ENCODE results near the gene KCNJ10.

The KCNJ10 gene

DNA sequence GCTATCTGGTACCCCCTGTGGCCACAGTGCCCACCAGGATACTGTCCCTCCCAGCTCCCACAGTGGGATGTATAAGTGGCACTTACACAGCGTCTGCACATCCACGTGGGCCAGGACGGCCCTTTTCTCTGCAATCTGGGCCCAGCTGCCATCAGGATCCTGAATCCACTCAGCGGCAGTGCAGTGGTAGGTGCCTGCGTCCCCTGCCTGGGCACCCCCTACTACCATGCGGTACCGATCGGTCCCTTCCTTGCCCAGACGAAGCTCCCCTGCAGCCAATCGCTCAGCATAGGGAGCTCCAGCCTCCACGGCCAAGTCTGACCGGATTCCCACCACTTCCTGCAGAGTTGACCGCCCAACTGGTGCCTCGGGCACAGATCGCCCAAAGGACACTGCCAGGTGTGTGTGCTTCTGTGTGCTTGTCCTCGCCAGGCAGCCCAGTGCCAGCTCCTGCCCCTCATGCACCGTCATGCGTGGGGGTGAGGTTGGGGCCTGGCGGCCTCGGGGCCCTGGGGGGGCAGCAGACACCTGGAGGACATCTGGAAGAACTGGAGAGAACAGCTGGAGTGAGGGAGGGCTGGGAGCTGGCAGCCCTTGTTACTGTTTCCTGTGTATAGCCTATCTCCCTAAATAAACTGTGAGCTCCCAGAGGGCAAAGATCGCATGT lies 23.8 kb upstream of the KCNJ10 start:
- no peak overlapping the region for H3K4me3 Mint-ChIP-seq
- peaks cover 42% of the 10 kb centered on the region for H3K4me1 Mint-ChIP-seq (ENCODE audit: low read depth)
- no peak overlapping the region for H3K27ac Mint-ChIP-seq
- H3K9me3 Mint-ChIP-seq (ENCODE audit: low read depth): no peaks in the 10 kb centered on the region
- H3K36me3 Mint-ChIP-seq: no peaks in the 10 kb centered on the region
- H3K27me3 Mint-ChIP-seq: no peaks in the 10 kb centered on the region

GRCh38 chr1:160093069-160093395 lies 23.1 kb upstream of the KCNJ10 start:
- H3K4me3 Mint-ChIP-seq: no peak overlapping the region
- H3K4me1 Mint-ChIP-seq (ENCODE audit: low read depth): peaks cover 42% of the 10 kb centered on the region
- no peaks in the 10 kb centered on the region for H3K9me3 Mint-ChIP-seq (ENCODE audit: low read depth)
- H3K27ac Mint-ChIP-seq: no peak overlapping the region
- H3K36me3 Mint-ChIP-seq: no peaks in the 10 kb centered on the region
- no peaks in the 10 kb centered on the region for H3K27me3 Mint-ChIP-seq

DNA sequence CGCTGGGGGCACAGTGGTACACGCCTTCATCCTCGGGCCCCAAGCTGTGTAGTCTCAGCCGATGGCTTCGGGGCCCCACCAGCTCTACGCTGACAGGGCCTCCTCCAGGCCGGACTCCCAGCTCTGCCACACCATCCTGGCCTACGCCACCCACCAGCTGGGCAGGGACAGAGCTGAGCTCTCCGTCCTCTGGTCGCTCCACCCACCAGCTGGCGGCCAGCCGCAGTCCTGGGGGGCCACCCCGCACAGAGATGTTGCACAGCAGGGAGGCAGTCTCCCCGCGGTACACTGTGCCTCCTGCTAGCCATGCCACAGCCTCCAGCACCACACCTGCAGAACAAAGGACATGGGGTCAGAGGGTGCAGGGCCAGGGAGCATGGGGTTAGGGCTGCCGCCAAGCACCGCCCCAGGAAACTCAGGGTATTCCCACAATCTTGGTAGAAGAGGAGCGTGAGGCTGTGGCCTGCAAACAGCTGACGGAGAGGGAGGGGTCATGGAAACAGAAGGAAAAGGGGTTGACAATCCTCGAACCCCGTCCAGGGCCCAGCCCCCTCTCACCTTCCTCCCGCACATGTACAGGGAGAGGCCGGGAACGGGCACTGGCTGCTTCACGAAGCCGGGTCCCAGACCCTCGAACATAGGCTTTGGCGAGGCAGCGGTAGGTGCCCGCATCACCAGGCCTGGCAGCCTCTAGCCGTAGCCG lies 22.6 kb upstream of the KCNJ10 start:
- Mint-ChIP-seq H3K4me3 (no peak overlapping the region), H3K27me3 (no peaks in the 10 kb centered on the region), H3K4me1 (ENCODE audit: low read depth) (peaks cover 38% of the 10 kb centered on the region), H3K36me3 (no peaks in the 10 kb centered on the region), H3K27ac (no peak overlapping the region), H3K9me3 (ENCODE audit: low read depth) (no peaks in the 10 kb centered on the region)

DNA sequence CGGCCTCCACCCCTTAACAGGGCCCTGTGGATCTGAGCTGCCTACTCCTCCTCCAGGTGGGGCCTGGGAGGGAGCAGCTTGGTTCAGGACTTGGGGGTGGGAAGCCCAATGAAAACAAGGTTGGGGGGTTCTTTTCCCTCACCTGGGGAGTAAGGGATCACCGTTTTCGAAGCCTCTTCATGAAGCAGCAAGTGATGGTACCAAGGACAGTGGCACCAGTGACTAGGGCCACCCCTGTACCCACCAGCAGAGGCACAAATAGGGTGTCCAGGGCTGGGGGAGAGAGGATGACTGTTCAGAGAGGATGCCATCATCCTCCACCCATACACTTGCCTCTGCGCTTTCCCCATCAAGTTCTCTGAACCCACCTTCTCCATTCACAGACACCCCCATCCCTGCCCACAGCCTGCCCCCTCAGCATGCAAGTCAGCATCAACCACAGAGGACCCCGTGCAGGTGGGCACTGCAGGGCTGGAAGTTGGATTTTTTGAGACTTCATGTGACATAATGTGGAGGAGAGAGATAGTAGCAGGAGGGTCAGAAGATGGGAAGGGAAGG lies 21.8 kb upstream of the KCNJ10 start:
- Mint-ChIP-seq H3K9me3 (ENCODE audit: low read depth) (no peaks in the 10 kb centered on the region), H3K4me3 (no peak overlapping the region), H3K27ac (no peak overlapping the region), H3K27me3 (no peaks in the 10 kb centered on the region), H3K36me3 (no peaks in the 10 kb centered on the region), H3K4me1 (ENCODE audit: low read depth) (peaks cover 31% of the 10 kb centered on the region)

DNA sequence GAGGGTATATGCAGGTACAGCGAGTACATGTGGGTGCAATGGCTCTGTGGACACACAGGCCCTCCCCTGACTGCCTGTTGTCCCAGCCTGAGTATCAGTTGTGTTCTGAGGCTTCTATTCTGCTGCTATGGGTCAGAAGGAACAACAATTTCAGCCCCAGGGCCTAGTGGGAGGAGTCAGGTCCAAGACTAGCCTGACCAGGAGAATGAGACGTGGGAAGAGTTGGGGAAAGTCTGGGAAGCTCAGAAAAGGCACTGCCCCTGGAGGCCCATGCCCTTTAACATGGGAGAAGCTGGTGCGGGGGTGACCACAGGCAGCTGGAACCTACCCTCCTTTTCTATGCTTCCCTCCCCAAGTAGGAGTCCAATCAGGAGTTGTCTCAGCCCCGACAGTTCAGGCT lies 20.8 kb upstream of the KCNJ10 start:
- no peaks in the 10 kb centered on the region for H3K9me3 Mint-ChIP-seq (ENCODE audit: low read depth)
- no peaks in the 10 kb centered on the region for H3K36me3 Mint-ChIP-seq
- H3K4me3 Mint-ChIP-seq: no peak overlapping the region
- peaks cover 22% of the 10 kb centered on the region for H3K4me1 Mint-ChIP-seq (ENCODE audit: low read depth)
- H3K27ac Mint-ChIP-seq: peak overlapping the region; percentile 46
- H3K27me3 Mint-ChIP-seq: no peaks in the 10 kb centered on the region

GRCh38 chr1:160089883-160090282 lies 19.9 kb upstream of the KCNJ10 start:
- no peaks in the 10 kb centered on the region for H3K9me3 Mint-ChIP-seq (ENCODE audit: low read depth)
- H3K36me3 Mint-ChIP-seq: no peaks in the 10 kb centered on the region
- H3K4me1 Mint-ChIP-seq (ENCODE audit: low read depth): peaks cover 26% of the 10 kb centered on the region
- H3K4me3 Mint-ChIP-seq: no peak overlapping the region
- no peaks in the 10 kb centered on the region for H3K27me3 Mint-ChIP-seq
- no peak overlapping the region for H3K27ac Mint-ChIP-seq

- Mint-ChIP-seq H3K9me3 (ENCODE audit: low read depth) (no peaks in the 10 kb centered on the region), H3K27me3 (no peaks in the 10 kb centered on the region), H3K4me3 (no peak overlapping the region), H3K4me1 (ENCODE audit: low read depth) (peaks cover 18% of the 10 kb centered on the region), H3K36me3 (no peaks in the 10 kb centered on the region), H3K27ac (no peak overlapping the region)
Measured at GRCh38 chr1:160087118-160087662, 17.2 kb upstream of the KCNJ10 start.

DNA sequence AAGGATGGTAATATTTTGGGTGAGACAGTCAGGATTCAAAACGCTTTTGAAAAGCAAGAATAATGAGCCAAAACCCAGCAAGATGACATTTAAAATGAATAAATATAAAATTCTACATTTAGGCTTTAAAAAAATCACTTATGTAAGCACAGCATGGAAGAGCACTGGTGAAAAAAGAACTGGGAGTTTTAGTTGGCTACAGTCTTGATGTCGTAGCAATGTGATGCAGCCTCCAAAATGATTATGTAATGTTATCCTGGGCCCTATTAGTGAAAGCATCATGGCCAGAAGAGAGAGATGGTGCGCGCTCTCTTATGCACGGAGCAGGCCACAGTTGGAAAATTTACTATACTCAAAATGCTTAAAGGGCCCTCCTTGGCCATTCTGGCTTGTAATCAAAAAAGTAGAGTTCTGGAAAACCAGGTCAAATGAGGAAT lies 16.5 kb upstream of the KCNJ10 start:
- H3K27ac Mint-ChIP-seq: no peak overlapping the region
- H3K36me3 Mint-ChIP-seq: no peaks in the 10 kb centered on the region
- H3K4me1 Mint-ChIP-seq (ENCODE audit: low read depth): peaks cover 16% of the 10 kb centered on the region
- H3K9me3 Mint-ChIP-seq (ENCODE audit: low read depth): no peaks in the 10 kb centered on the region
- H3K27me3 Mint-ChIP-seq: peaks cover 4% of the 10 kb centered on the region
- no peak overlapping the region for H3K4me3 Mint-ChIP-seq

DNA sequence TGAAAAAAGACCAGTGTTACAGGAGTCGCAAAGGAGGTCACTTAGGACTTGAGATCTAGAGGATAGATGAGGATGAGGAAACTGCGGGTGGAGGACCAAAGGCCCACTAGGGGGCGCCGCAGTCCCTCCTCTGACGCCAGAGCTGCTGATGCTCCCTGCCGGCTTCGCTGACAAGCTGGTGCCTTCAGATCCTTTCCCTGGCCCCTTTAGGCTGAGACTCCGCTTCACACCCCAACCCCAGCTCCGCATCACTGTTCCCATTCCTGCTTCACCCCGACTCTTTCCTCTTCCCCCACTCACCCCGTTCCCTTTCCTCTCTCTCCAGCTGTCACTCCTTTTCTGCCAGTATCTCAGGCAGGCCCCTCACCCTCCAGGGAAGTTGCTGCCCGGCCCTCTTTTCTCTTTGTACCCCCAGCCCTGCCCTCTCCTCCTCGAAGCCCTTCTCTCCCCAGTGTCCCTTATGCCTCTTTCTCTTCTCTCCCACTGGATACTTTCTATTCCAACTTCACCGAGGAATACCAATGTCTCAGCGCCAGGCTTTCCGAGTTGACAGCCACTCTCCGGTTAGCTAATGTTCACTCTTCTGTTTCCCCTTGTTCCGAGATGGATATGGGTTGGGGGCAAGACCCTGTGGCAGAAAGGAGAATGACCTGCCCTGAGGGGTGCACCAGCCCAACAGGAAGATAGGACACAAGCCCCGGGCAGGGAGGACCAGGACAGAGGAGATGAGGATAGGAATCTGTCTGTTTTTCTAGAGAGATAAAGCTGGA lies 15.9 kb upstream of the KCNJ10 start:
- Mint-ChIP-seq H3K9me3 (ENCODE audit: low read depth) (no peaks in the 10 kb centered on the region), H3K36me3 (no peaks in the 10 kb centered on the region), H3K4me1 (ENCODE audit: low read depth) (peaks cover 16% of the 10 kb centered on the region), H3K27ac (peak overlapping the region; percentile 41), H3K27me3 (peaks cover 9% of the 10 kb centered on the region), H3K4me3 (peak overlapping the region; percentile 17)

DNA sequence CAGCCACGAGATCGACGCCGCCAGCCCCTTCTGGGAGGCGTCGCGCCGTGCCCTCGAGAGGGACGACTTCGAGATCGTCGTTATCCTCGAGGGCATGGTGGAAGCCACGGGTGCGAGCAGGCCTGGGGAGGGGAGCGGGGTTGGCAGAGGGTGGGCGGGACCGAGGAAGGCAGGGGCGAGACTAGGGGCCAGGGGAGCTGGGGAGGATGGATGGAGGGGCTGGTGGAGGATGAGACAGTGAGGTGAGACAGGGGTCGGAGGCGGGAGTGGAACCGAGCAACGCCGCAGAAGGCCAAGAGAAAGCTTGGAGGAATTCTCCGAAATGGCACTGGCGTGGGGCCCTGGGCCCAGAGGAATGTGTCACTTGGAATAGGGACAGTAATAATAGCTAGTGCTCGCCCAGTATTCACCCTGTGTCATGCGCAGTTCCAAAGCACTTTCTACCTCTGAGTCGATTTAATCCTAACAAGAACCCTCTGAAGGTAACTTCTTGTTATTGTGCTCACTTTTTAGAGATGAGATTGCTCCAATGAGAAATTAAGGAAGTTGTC lies 14.9 kb upstream of the KCNJ10 start:
- H3K4me3 Mint-ChIP-seq: no peak overlapping the region
- peaks cover 19% of the 10 kb centered on the region for H3K27me3 Mint-ChIP-seq
- H3K4me1 Mint-ChIP-seq (ENCODE audit: low read depth): peaks cover 14% of the 10 kb centered on the region

GRCh38 chr1:160083968-160084770 lies 14.2 kb upstream of the KCNJ10 start:
- Mint-ChIP-seq H3K4me1 (ENCODE audit: low read depth) (peaks cover 15% of the 10 kb centered on the region), H3K27ac (no peak overlapping the region), H3K36me3 (no peaks in the 10 kb centered on the region), H3K4me3 (peak overlapping the region; percentile 66), H3K27me3 (peaks cover 23% of the 10 kb centered on the region), H3K9me3 (ENCODE audit: low read depth) (no peaks in the 10 kb centered on the region)

More for the DNA sequence above, 14.9 kb upstream of the KCNJ10 start:
- no peaks in the 10 kb centered on the region for H3K36me3 Mint-ChIP-seq
- no peaks in the 10 kb centered on the region for H3K9me3 Mint-ChIP-seq (ENCODE audit: low read depth)
- no peak overlapping the region for H3K27ac Mint-ChIP-seq

DNA sequence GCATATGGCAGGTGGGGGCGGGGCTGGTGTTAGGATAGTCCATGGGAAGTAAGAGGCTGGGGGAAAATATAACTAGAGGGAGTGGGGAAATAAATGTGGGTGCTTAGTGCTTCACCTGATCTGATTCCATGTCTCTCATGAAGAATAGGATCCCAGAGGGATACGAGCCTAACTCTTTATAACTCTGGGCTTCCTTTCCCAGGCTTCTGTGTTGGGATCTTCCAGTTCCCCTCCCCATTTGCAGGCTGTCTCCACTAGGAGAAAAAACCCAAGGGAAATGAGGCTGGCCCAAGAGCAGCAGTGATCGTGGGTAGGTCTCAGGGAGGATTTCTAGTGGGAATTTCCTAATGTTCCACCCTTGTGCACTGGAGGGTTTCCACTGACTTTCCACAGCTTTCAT lies 13.0 kb upstream of the KCNJ10 start:
- peaks cover 15% of the 10 kb centered on the region for H3K4me1 Mint-ChIP-seq (ENCODE audit: low read depth)
- H3K27me3 Mint-ChIP-seq: peaks cover 30% of the 10 kb centered on the region
- H3K9me3 Mint-ChIP-seq (ENCODE audit: low read depth): no peaks in the 10 kb centered on the region
- H3K36me3 Mint-ChIP-seq: no peaks in the 10 kb centered on the region
- H3K4me3 Mint-ChIP-seq: peak overlapping the region; percentile 51
- no peak overlapping the region for H3K27ac Mint-ChIP-seq

DNA sequence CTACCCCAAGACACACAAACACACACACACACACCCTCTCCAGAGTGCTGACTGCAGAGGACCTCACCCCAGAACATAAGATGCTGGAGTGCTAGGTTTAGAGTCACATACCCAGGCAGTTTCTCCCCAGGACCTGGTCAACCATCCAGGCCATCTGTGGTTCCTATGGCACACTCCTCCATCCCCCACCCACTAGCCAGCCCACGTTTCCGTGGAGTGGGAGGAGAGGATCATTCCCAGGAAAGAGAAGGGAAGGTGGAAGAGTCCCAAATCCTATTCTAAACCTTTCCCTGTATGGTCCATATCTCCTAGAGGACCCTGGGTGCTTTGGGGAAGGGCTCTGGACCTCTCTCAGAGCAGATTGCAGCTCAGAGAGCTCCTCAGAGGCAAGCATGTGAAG lies 12.5 kb upstream of the KCNJ10 start:
- Mint-ChIP-seq H3K27me3 (peaks cover 32% of the 10 kb centered on the region), H3K4me1 (ENCODE audit: low read depth) (peaks cover 15% of the 10 kb centered on the region), H3K27ac (no peak overlapping the region), H3K9me3 (ENCODE audit: low read depth) (no peaks in the 10 kb centered on the region), H3K36me3 (no peaks in the 10 kb centered on the region), H3K4me3 (no peak overlapping the region)

DNA sequence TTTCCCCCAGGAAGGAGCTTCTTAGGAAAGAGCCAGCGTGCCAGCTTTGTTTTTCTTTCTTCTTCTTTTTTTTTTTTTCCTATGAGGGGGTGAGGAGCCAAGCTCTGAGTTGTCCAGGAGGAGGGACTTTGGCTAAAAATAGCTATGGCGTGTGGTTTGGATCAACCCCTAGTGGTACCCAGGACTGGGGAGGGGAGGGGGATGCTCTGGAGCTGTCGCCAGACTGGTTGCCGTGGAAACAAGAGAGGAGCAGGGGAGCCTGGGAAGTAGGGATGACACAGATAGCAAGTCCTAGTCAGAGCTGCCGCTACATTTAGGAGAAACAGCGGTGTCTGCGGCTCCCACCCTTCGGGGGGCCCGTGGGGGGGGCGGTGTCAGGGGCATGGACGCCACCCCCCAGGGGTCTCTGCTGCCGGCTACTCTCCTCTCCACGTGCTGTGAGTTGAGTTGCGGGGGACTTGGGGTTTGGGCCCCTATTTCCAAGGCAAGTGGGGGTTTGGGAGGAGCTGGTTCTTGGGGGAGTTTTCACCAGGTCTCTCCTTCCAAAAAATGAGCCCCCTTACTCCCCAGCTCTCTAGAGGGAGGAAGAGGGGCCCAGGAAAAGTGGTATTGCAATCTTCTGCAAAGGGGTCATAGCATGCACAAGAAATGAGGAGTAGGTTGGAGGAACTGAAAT lies 11.4 kb upstream of the KCNJ10 start, which contains the start of gene KCNJ9:
Gene KCNJ9 (plus strand): TSS at position 278 of the 676 bp plus-strand sequence. CDS start 2,493 bp downstream, outside the sequence.
- peaks cover 15% of the 10 kb centered on the region for H3K4me1 Mint-ChIP-seq (ENCODE audit: low read depth)
- no peaks in the 10 kb centered on the region for H3K36me3 Mint-ChIP-seq
- H3K27ac Mint-ChIP-seq: no peak within 1 kb of the TSS
- H3K9me3 Mint-ChIP-seq (ENCODE audit: low read depth): no peaks in the 10 kb centered on the region
- H3K4me3 Mint-ChIP-seq: no peak within 1 kb of the TSS
- H3K27me3 Mint-ChIP-seq: peaks cover 35% of the 10 kb centered on the region

Data from activated naive CD8-positive, alpha-beta T cell (primary cell).